Heart left ventricle (tissue), 13 donors: ENCODE data around the gene LMF1.

Experiments used
- CTCF ChIP-seq, 12 donors: fragments of 200-600 bp; sonication (generic) in 4 of 12; IDR thresholded peaks; one replicate each; pipeline versions ENCODE4 v1.5.0 to v1.8.0; 2018 to 2022; ENCODE audit warnings: antibody characterized with exemption in 12 of 12, mild to moderate bottlenecking in 5 of 12
- POLR2A ChIP-seq, 2 donors: fragments of 450-650 bp; IDR thresholded peaks; one replicate each; pipeline ENCODE4 v1.6.1; 2017; ENCODE audit warnings: antibody characterized with exemption in 2 of 2, mild to moderate bottlenecking in 2 of 2, moderate library complexity in 2 of 2
- donor health status: ischemic (EF 13 %, LVEDD 7.1; RV severe dilation, severe dysfunction).
- donor health status: DM: no; HTN: yes; CAD: no.
- donor health status: DM: no; HTN: no; CAD: no.
- donor health status: ischemic (EF 25% LVEDD 6.9; RV normal size, moderate dysfunction).
- donor health status: ischemic (EF 25% LVEDD 5.7; RV mildly dilated, moderate dysfunction).
- donor health status: ischemic (EF 35%, LVEDD 5.7; RV mildly dilated, moderate dysfunction).
- donor health status: nonischemic (EF 11% LVEDD 7.7; RV severe dilation, severe dysfunction).
- donor health status: DM: yes; HTN: yes; CAD: no.
- donor health status: PGD.
- donor health status: ischemic (EF 29% LVEDD 5.4; RV normal size, mild dysfunction).
- donor health status: nonischemic (EF 23%, LVEDD 6.1; RV moderate dilation, normal function).

- no peak for TF ChIP-seq POLR2A (IDR thresholded peaks at IDR 0.05)
- TF ChIP-seq CTCF (IDR thresholded peaks at IDR 0.05), result no peak
Observed at GRCh38 chr16:803754-804080, 167.1 kb downstream of the LMF1 start.
